CD14-positive monocyte (primary cell): Measurements from ENCODE around the gene CDH13. TPM values are rescaled to one million over a fixed set of nuclear protein-coding genes. Genes with fewer than 3 reads are reported as not detected.

Experiments used
- DNase-seq, 3 donors: peaks; one replicate each; pipeline ENCODE4 v3.0.0-alpha.2; 2011 to 2022
- H2AFZ ChIP-seq: 2 replicates; pipeline ENCODE4 v1.6.0; 2012; ENCODE audit warnings: mild to moderate bottlenecking, low read depth, low read length, inconsistent platforms; ENCODE audit not compliant: insufficient read depth, poor library complexity, severe bottlenecking
- H3K27ac ChIP-seq, 2 donors: 1 replicate in 1 of 2; 2 replicates in 1 of 2; pipeline ENCODE4 v1.5.1; 2012 to 2013; ENCODE audit warnings: low read length in 2 of 2, control low read depth in 1 of 2, inconsistent platforms in 1 of 2, low read depth in 1 of 2, mild to moderate bottlenecking in 1 of 2
- H3K27me3 ChIP-seq, 2 donors: one replicate each; pipeline versions ENCODE4 v1.6.0 to v1.6.1; 2011 to 2013; ENCODE audit warnings: low read length in 2 of 2; ENCODE audit not compliant: control insufficient read depth in 2 of 2, insufficient read depth in 2 of 2
- H3K36me3 ChIP-seq, 2 donors: replicated peaks in 1 of 2; 1 replicate in 1 of 2; 2 replicates in 1 of 2; pipeline versions ENCODE4 v1.5.1 to v1.6.1; 2012 to 2013; ENCODE audit warnings: low read length in 2 of 2, control low read depth in 1 of 2, inconsistent platforms in 1 of 2, mild to moderate bottlenecking in 1 of 2; ENCODE audit not compliant: insufficient read depth in 2 of 2, control insufficient read depth in 1 of 2
- H3K4me1 ChIP-seq, 2 donors: 1 replicate in 1 of 2; 2 replicates in 1 of 2; pipeline versions ENCODE4 v1.5.1 to v1.6.1; 2012 to 2013; ENCODE audit warnings: low read length in 2 of 2, control low read depth in 1 of 2, inconsistent platforms in 1 of 2, mild to moderate bottlenecking in 1 of 2, moderate library complexity in 1 of 2; ENCODE audit not compliant: insufficient read depth in 2 of 2, control insufficient read depth in 1 of 2
- H3K4me2 ChIP-seq: replicated peaks from 2 replicates; pipeline ENCODE3; 2012; ENCODE audit warnings: low read length, moderate library complexity, mild to moderate bottlenecking; ENCODE audit not compliant: poor library complexity, severe bottlenecking; ENCODE audit errors: extremely low read depth
- H3K4me3 ChIP-seq, 3 experiments: fragments of 200-600 bp in 1 of 3; sonication (generic) in 1 of 3; replicated peaks in 1 of 3; 1 replicate in 2 of 3; 2 replicates in 1 of 3; pipeline ENCODE4 v1.5.1; 2011 to 2013; ENCODE audit warnings: low read length in 3 of 3, mild to moderate bottlenecking in 3 of 3, control low read depth in 2 of 3, low read depth in 2 of 3, inconsistent platforms in 1 of 3, moderate library complexity in 1 of 3
- H3K79me2 ChIP-seq: 2 replicates; pipeline ENCODE4 v1.6.0; 2012; ENCODE audit warnings: mild to moderate bottlenecking, control low read depth, inconsistent platforms, low read length, moderate library complexity; ENCODE audit not compliant: insufficient read depth
- H3K9ac ChIP-seq: 2 replicates; pipeline ENCODE4 v1.6.0; 2017; ENCODE audit warnings: low read length, mild to moderate bottlenecking; ENCODE audit not compliant: insufficient read depth, poor library complexity, severe bottlenecking
- H3K9me3 ChIP-seq, 2 donors: replicated peaks in 1 of 2; 1 replicate in 1 of 2; 2 replicates in 1 of 2; pipeline versions ENCODE4 v1.5.1 to v1.6.1; 2012 to 2013; ENCODE audit warnings: low read length in 2 of 2, control low read depth in 1 of 2; ENCODE audit not compliant: control insufficient read depth in 1 of 2, insufficient read depth in 1 of 2
- H4K20me1 ChIP-seq: 2 replicates; pipeline ENCODE4 v1.6.0; 2012; ENCODE audit warnings: mild to moderate bottlenecking, low read length, control low read depth, moderate library complexity; ENCODE audit not compliant: insufficient read depth
- H3K27ac Mint-ChIP-seq, 7 donors: one replicate each; pipeline ENCODE4 v1.8.0; 2020; ENCODE audit warnings: mild to moderate bottlenecking in 7 of 7, mixed read lengths in 7 of 7, moderate library complexity in 6 of 7, inconsistent platforms in 2 of 7
- H3K27me3 Mint-ChIP-seq, 3 donors: one replicate each; pipeline ENCODE4 v1.8.0; 2021 to 2022; ENCODE audit warnings: low read depth in 3 of 3, mild to moderate bottlenecking in 3 of 3, mixed read lengths in 3 of 3, moderate library complexity in 3 of 3, inconsistent platforms in 1 of 3
- H3K36me3 Mint-ChIP-seq, 2 donors: one replicate each; pipeline ENCODE4 v1.8.0; 2020; ENCODE audit warnings: mixed read lengths in 2 of 2, inconsistent platforms in 1 of 2, mild to moderate bottlenecking in 1 of 2
- H3K4me1 Mint-ChIP-seq: one replicate; pipeline ENCODE4 v1.8.0; 2020; ENCODE audit warnings: mild to moderate bottlenecking, mixed read lengths
- H3K4me3 Mint-ChIP-seq, 2 donors: one replicate each; pipeline ENCODE4 v1.8.0; 2020; ENCODE audit warnings: mild to moderate bottlenecking in 2 of 2, mixed read lengths in 2 of 2, moderate library complexity in 1 of 2
- H3K9me3 Mint-ChIP-seq, 7 donors: one replicate each; pipeline ENCODE4 v1.8.0; 2020 to 2022; ENCODE audit warnings: mixed read lengths in 7 of 7, mild to moderate bottlenecking in 6 of 7, moderate library complexity in 6 of 7, inconsistent platforms in 2 of 7
- WGBS: methylation state at CpG from one replicate; pipeline ENCODE4 v1.1.5; 2013; ENCODE audit warnings: missing lambda C conversion rate; ENCODE audit not compliant: insufficient coverage; 5-methylcytosine and 5-hydroxymethylcytosine counted together
- intact Hi-C, 2 donors: fragments of 100-400 bp; cut with micrococcal nuclease; formaldehyde crosslinking; loops; one replicate each; pipeline versions ENCODE4 v1.15.0 to v1.15.1; 2023
- polyA plus RNA-seq, 3 donors: library from polyadenylated mRNA; depleted of rRNA in 1 of 3; unstranded in 2 of 3; stranded (reverse) in 1 of 3; fragments of 300-500 nt in 2 of 3; fragments of >200 nt in 1 of 3; fragmentation: Illumina TruSeq in 2 of 3; gene quantifications; 1 replicate in 2 of 3; 2 replicates in 1 of 3; pipeline ENCODE4 v1.2.3, GENCODE V29; 2012 to 2021
- TF ChIP-seq, protein P1 (sequence below): fragments of 200-600 bp; IDR thresholded peaks from one replicate; pipeline ENCODE4 v1.8.0; 2022; ENCODE audit warnings: antibody characterized with exemption, mild to moderate bottlenecking

Gene CDH13
- polyA plus RNA-seq, 3 donors = 0.13 to 0.19 TPM; not detected in 1

DNA sequence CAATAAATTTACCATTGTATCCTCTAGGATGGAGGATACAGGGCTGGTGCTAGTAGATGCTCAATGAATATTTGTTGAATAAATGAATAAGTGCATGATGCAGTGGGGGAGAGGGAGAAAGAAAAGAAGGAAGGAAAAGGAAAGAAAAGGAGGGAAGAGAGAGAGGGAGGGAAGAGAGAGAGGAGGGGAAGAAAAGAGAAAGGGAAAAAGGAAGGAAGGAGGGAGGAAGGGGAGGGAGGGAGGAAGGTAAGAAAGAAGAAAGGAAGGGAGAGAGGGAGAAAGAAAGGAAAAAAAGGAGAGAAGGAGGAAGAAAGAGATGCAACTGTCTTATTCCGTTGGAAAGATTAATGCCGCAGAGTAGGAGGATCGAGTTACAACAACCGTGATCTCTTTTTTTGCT, 1211.4 kb downstream of the CDH13 start:
- Histone ChIP-seq H3K27ac (no peak overlapping the region), H2AFZ (no peak overlapping the region), H4K20me1 (no peaks in the 10 kb centered on the region), H3K9ac (no peak overlapping the region), H3K4me3 (no peak overlapping the region), H3K9me3 (no peaks in the 10 kb centered on the region), H3K4me2 (no peak overlapping the region), H3K4me1 (peaks cover 27 to 44% of the 10 kb centered on the region in 2 donors), H3K79me2 (no peaks in the 10 kb centered on the region), H3K27me3 (no peaks in the 10 kb centered on the region), H3K36me3 (no peaks in the 10 kb centered on the region)
- no peak overlapping the region for H3K4me3 Mint-ChIP-seq
- peaks cover 0 to 2% (median 0%) of the 10 kb centered on the region in 7 donors for H3K9me3 Mint-ChIP-seq
- H3K36me3 Mint-ChIP-seq = no peaks in the 10 kb centered on the region
- TF ChIP-seq, protein P1, sequence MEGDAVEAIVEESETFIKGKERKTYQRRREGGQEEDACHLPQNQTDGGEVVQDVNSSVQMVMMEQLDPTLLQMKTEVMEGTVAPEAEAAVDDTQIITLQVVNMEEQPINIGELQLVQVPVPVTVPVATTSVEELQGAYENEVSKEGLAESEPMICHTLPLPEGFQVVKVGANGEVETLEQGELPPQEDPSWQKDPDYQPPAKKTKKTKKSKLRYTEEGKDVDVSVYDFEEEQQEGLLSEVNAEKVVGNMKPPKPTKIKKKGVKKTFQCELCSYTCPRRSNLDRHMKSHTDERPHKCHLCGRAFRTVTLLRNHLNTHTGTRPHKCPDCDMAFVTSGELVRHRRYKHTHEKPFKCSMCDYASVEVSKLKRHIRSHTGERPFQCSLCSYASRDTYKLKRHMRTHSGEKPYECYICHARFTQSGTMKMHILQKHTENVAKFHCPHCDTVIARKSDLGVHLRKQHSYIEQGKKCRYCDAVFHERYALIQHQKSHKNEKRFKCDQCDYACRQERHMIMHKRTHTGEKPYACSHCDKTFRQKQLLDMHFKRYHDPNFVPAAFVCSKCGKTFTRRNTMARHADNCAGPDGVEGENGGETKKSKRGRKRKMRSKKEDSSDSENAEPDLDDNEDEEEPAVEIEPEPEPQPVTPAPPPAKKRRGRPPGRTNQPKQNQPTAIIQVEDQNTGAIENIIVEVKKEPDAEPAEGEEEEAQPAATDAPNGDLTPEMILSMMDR = no peak
- no peak overlapping the region for H3K27ac Mint-ChIP-seq
- peaks cover 0 to 8% (median 7%) of the 10 kb centered on the region in 3 donors for H3K27me3 Mint-ChIP-seq
- 92% methylated on average over 2 of the region's 4 CpGs for WGBS
- peaks cover 44% of the 10 kb centered on the region for H3K4me1 Mint-ChIP-seq
- intact Hi-C loops = no loop called here
- no peak for DNase-seq

DNA sequence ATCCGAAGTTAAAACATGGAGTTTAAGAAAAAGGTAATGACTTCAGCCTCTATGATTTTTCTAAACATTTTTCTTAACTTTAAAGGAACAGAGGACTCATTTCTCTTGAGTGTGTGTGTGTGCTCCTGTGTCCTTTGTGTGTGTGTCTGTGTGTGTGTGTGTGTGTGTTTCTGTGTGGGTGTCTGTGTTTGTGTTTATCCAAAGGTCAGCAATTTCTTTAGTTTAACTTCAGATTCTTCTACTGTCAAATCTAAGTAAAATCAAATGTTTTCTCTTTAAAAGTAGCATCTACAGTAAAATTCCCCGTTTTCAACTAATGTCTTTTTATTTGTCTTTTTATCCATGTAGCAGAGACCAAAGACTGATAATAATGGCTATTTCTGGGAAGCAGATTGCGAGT, 1212.8 kb downstream of the CDH13 start:
- Mint-ChIP-seq H3K27ac (no peak overlapping the region), H3K4me3 (no peak overlapping the region), H3K4me1 (peaks cover 51% of the 10 kb centered on the region), H3K27me3 (peaks cover 0 to 11% (median 7%) of the 10 kb centered on the region in 3 donors), H3K9me3 (peaks cover 0 to 2% (median 0%) of the 10 kb centered on the region in 7 donors), H3K36me3 (no peaks in the 10 kb centered on the region)
- no peaks in the 10 kb centered on the region for H3K27me3 ChIP-seq
- no CpG with 5 or more reads among the region's 3 CpGs for WGBS
- H4K20me1 ChIP-seq = no peaks in the 10 kb centered on the region
- H3K27ac ChIP-seq = no peak overlapping the region
- intact Hi-C loops = no loop called here
- TF ChIP-seq, protein P1 = no peak
- no peak for DNase-seq
- H3K9ac ChIP-seq = no peak overlapping the region
- H3K36me3 ChIP-seq = no peaks in the 10 kb centered on the region
- no peak overlapping the region for H3K4me2 ChIP-seq
- no peaks in the 10 kb centered on the region for H3K9me3 ChIP-seq
- no peak overlapping the region for H3K4me3 ChIP-seq
- H3K4me1 ChIP-seq = peaks cover 41 to 52% of the 10 kb centered on the region in 2 donors
- no peak overlapping the region for H2AFZ ChIP-seq
- no peaks in the 10 kb centered on the region for H3K79me2 ChIP-seq
